ENCODE measurements around the gene OSBPL2.

OSBPL2 gene

GRCh38 chr20:62226707-62227590 lies 11.4 kb upstream of the OSBPL2 start:
- FAIRE-seq (no peak), DNase-seq (ENCODE audit: insufficient read length, low spot score) (no peak)
- TF ChIP-seq PAX5 (IDR thresholded peaks at IDR 0.05; ENCODE audit: insufficient read depth, low read length, severe bottlenecking) (no peak), POLR2AphosphoS5 (IDR thresholded peaks at IDR 0.05; ENCODE audit: low read depth, low read length) (no peak), POU2F2 (IDR thresholded peaks at IDR 0.05; ENCODE audit: low read depth, low read length) (no peak), SPI1 (IDR thresholded peaks at IDR 0.05; ENCODE audit: low read depth, low read length) (no peak), POLR2A (IDR thresholded peaks at IDR 0.05; ENCODE audit: low read depth, low read length) (no peak), TAF1 (IDR thresholded peaks at IDR 0.05; ENCODE audit: low read depth, low read length) (no peak)

GRCh38 chr20:62227591-62227976 lies 10.7 kb upstream of the OSBPL2 start:
- TF ChIP-seq POLR2A (IDR thresholded peaks at IDR 0.05; ENCODE audit: low read depth, low read length), result no peak
- TF ChIP-seq POU2F2 (IDR thresholded peaks at IDR 0.05; ENCODE audit: low read depth, low read length), result no peak
- no peak for TF ChIP-seq TAF1 (IDR thresholded peaks at IDR 0.05; ENCODE audit: low read depth, low read length)
- TF ChIP-seq POLR2AphosphoS5 (IDR thresholded peaks at IDR 0.05; ENCODE audit: low read depth, low read length), result no peak
- no peak for TF ChIP-seq PAX5 (IDR thresholded peaks at IDR 0.05; ENCODE audit: insufficient read depth, low read length, severe bottlenecking)
- TF ChIP-seq SPI1 (IDR thresholded peaks at IDR 0.05; ENCODE audit: low read depth, low read length), result no peak
- FAIRE-seq, result no peak
- no peak for DNase-seq (ENCODE audit: insufficient read length, low spot score)

GRCh38 chr20:62227977-62228958 lies 10.1 kb upstream of the OSBPL2 start:
- no peak for DNase-seq (ENCODE audit: insufficient read length, low spot score)
- no peak for FAIRE-seq
- TF ChIP-seq TAF1 (IDR thresholded peaks at IDR 0.05; ENCODE audit: low read depth, low read length) (no peak), SPI1 (IDR thresholded peaks at IDR 0.05; ENCODE audit: low read depth, low read length) (no peak), POU2F2 (IDR thresholded peaks at IDR 0.05; ENCODE audit: low read depth, low read length) (no peak), PAX5 (IDR thresholded peaks at IDR 0.05; ENCODE audit: insufficient read depth, low read length, severe bottlenecking) (no peak)

GRCh38 chr20:62228982-62229545 lies 9.3 kb upstream of the OSBPL2 start:
- no peak for TF ChIP-seq SPI1 (IDR thresholded peaks at IDR 0.05; ENCODE audit: low read depth, low read length)
- TF ChIP-seq POLR2AphosphoS5 (IDR thresholded peaks at IDR 0.05; ENCODE audit: low read depth, low read length), result no peak
- TF ChIP-seq POU2F2 (IDR thresholded peaks at IDR 0.05; ENCODE audit: low read depth, low read length), result no peak
- TF ChIP-seq TAF1 (IDR thresholded peaks at IDR 0.05; ENCODE audit: low read depth, low read length), result no peak
- no peak for TF ChIP-seq PAX5 (IDR thresholded peaks at IDR 0.05; ENCODE audit: insufficient read depth, low read length, severe bottlenecking)
- TF ChIP-seq POLR2A (IDR thresholded peaks at IDR 0.05; ENCODE audit: low read depth, low read length), result no peak
- DNase-seq (ENCODE audit: insufficient read length, low spot score) (no peak), FAIRE-seq (peak; percentile 5)

GRCh38 chr20:62229667-62230066 lies 8.7 kb upstream of the OSBPL2 start:
- FAIRE-seq, result peak; percentile 23

GRCh38 chr20:62230276-62230675 lies 8.0 kb upstream of the OSBPL2 start:
- FAIRE-seq (no peak), DNase-seq (ENCODE audit: insufficient read length, low spot score) (no peak)
- TF ChIP-seq POU2F2 (IDR thresholded peaks at IDR 0.05; ENCODE audit: low read depth, low read length), result no peak
- TF ChIP-seq TAF1 (IDR thresholded peaks at IDR 0.05; ENCODE audit: low read depth, low read length), result no peak
- TF ChIP-seq POLR2A (IDR thresholded peaks at IDR 0.05; ENCODE audit: low read depth, low read length), result no peak
- no peak for TF ChIP-seq SPI1 (IDR thresholded peaks at IDR 0.05; ENCODE audit: low read depth, low read length)
- TF ChIP-seq PAX5 (IDR thresholded peaks at IDR 0.05; ENCODE audit: insufficient read depth, low read length, severe bottlenecking), result no peak
- TF ChIP-seq POLR2AphosphoS5 (IDR thresholded peaks at IDR 0.05; ENCODE audit: low read depth, low read length), result no peak

More at GRCh38 chr20:62229667-62230066, 8.7 kb upstream of the OSBPL2 start:
- no peak for DNase-seq (ENCODE audit: insufficient read length, low spot score)
- TF ChIP-seq PAX5 (IDR thresholded peaks at IDR 0.05; ENCODE audit: insufficient read depth, low read length, severe bottlenecking) (no peak), SPI1 (IDR thresholded peaks at IDR 0.05; ENCODE audit: low read depth, low read length) (0 out of 2 replicates have a peak, but pooled peaks have one; percentile 0)

- FAIRE-seq, result no peak
- TF ChIP-seq TAF1 (IDR thresholded peaks at IDR 0.05; ENCODE audit: low read depth, low read length) (no peak), POLR2A (IDR thresholded peaks at IDR 0.05; ENCODE audit: low read depth, low read length) (no peak), SPI1 (IDR thresholded peaks at IDR 0.05; ENCODE audit: low read depth, low read length) (no peak), POLR2AphosphoS5 (IDR thresholded peaks at IDR 0.05; ENCODE audit: low read depth, low read length) (no peak), POU2F2 (IDR thresholded peaks at IDR 0.05; ENCODE audit: low read depth, low read length) (no peak)
- DNase-seq (ENCODE audit: insufficient read length, low spot score), result no peak
Measured at GRCh38 chr20:62230696-62231095, 7.6 kb upstream of the OSBPL2 start.

- DNase-seq (ENCODE audit: insufficient read length, low spot score) (no peak), FAIRE-seq (no peak)
- TF ChIP-seq POLR2AphosphoS5 (IDR thresholded peaks at IDR 0.05; ENCODE audit: low read depth, low read length), result no peak
- TF ChIP-seq PAX5 (IDR thresholded peaks at IDR 0.05; ENCODE audit: insufficient read depth, low read length, severe bottlenecking), result no peak
- no peak for TF ChIP-seq SPI1 (IDR thresholded peaks at IDR 0.05; ENCODE audit: low read depth, low read length)
- TF ChIP-seq POU2F2 (IDR thresholded peaks at IDR 0.05; ENCODE audit: low read depth, low read length), result no peak
- no peak for TF ChIP-seq POLR2A (IDR thresholded peaks at IDR 0.05; ENCODE audit: low read depth, low read length)
- TF ChIP-seq TAF1 (IDR thresholded peaks at IDR 0.05; ENCODE audit: low read depth, low read length), result no peak
Measured at GRCh38 chr20:62231292-62231691, 7.0 kb upstream of the OSBPL2 start.

GRCh38 chr20:62232194-62232593 lies 6.1 kb upstream of the OSBPL2 start:
- FAIRE-seq (no peak), DNase-seq (ENCODE audit: insufficient read length, low spot score) (no peak)
- TF ChIP-seq POLR2A (IDR thresholded peaks at IDR 0.05; ENCODE audit: low read depth, low read length), result no peak
- TF ChIP-seq SPI1 (IDR thresholded peaks at IDR 0.05; ENCODE audit: low read depth, low read length), result no peak
- no peak for TF ChIP-seq POU2F2 (IDR thresholded peaks at IDR 0.05; ENCODE audit: low read depth, low read length)
- TF ChIP-seq PAX5 (IDR thresholded peaks at IDR 0.05; ENCODE audit: insufficient read depth, low read length, severe bottlenecking), result no peak
- no peak for TF ChIP-seq TAF1 (IDR thresholded peaks at IDR 0.05; ENCODE audit: low read depth, low read length)
- no peak for TF ChIP-seq POLR2AphosphoS5 (IDR thresholded peaks at IDR 0.05; ENCODE audit: low read depth, low read length)

Measured in GM12891 (cell line).